ENCODE results near the gene COLEC12.

COLEC12 gene

GRCh38 chr18:422966-423365, 77.5 kb downstream of the COLEC12 start:
- H3K4me3 ChIP-seq (ENCODE audit: low read length), result no peak overlapping the region
- no peak overlapping the region for H3K27ac ChIP-seq (ENCODE audit: low read depth, low read length)
- no peak overlapping the region for H3K9ac ChIP-seq (ENCODE audit: low read length)

GRCh38 chr18:421247-422155, 79.0 kb downstream of the COLEC12 start:
- no peak overlapping the region for H3K9ac ChIP-seq (ENCODE audit: low read length)
- no peaks in the 10 kb centered on the region for H3K27me3 ChIP-seq (ENCODE audit: control insufficient read depth, insufficient read depth, low read length)
- H3K4me3 ChIP-seq (ENCODE audit: low read length), result no peak overlapping the region
- no peaks in the 10 kb centered on the region for H3K4me1 ChIP-seq (ENCODE audit: control insufficient read depth, insufficient read depth, low read length)
- no peaks in the 10 kb centered on the region for H3K36me3 ChIP-seq (ENCODE audit: control insufficient read depth, insufficient read depth, low read length)
- H3K27ac ChIP-seq (ENCODE audit: low read depth, low read length), result no peak overlapping the region

More at GRCh38 chr18:422966-423365, 77.5 kb downstream of the COLEC12 start:
- Histone ChIP-seq H3K4me1 (ENCODE audit: control insufficient read depth, insufficient read depth, low read length) (peaks cover 3% of the 10 kb centered on the region), H3K36me3 (ENCODE audit: control insufficient read depth, insufficient read depth, low read length) (no peaks in the 10 kb centered on the region), H3K27me3 (ENCODE audit: control insufficient read depth, insufficient read depth, low read length) (no peaks in the 10 kb centered on the region)

DNA sequence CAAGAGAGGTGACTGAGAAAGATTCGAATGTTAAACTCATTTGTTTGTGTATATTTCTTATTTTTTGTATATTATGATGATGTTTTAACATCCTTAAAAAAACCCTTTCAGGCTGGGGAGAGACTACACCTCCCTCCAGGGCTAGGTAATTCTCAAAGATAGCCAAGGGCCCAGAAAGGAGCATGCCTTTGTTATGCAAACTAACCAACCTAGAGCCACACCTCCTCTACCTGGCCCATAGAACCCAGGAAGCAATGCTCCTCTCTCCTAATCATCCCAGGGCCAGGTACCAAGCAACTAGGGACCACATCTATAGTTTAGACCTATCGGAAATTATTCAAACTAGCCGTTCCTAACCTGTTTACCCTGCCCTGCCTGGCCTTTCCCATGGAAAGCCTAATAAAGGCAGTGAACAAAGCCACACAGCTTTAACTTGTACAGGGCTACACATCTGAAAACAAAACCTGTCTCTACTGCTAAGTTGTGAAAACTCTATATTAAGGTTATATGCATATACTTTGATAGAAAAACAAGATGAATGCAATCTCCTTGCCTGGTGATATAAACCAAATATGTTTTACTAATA, 79.7 kb downstream of the COLEC12 start:
- no peaks in the 10 kb centered on the region for H3K4me1 ChIP-seq (ENCODE audit: control insufficient read depth, insufficient read depth, low read length)
- no peaks in the 10 kb centered on the region for H3K27me3 ChIP-seq (ENCODE audit: control insufficient read depth, insufficient read depth, low read length)
- no peak overlapping the region for H3K27ac ChIP-seq (ENCODE audit: low read depth, low read length)
- H3K36me3 ChIP-seq (ENCODE audit: control insufficient read depth, insufficient read depth, low read length), result no peaks in the 10 kb centered on the region
- no peak overlapping the region for H3K9ac ChIP-seq (ENCODE audit: low read length)
- no peak overlapping the region for H3K4me3 ChIP-seq (ENCODE audit: low read length)

DNA sequence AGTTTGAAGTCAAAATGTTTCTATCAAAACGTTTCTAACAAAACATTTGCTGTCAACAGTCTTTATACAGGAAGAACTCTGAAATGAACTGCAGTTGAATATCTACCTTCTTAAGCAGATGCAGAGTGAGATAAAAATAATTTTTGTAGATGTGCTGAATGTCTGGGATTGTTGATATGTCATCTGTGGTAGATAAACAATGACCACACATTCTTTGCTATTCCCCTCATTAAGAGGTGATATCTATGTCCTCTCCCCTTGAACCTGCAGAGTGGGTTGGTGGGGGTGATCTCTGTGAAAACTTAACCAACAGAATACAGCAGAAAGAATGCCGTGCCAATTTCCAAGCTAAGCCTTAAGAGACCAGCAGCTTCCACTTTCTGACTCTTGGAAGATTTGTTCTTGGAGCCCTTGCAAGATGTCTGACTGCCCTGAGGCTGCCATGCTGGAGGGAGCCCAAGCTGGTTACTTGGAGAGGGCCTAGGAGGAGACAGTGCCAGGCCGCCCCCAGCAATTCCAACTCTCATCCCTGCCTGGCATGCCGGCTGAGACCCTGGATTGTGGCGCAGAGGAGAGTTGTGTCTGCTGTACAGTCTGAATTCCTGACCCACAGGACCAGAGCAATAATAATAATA, 80.8 kb downstream of the COLEC12 start:
- no peaks in the 10 kb centered on the region for H3K27me3 ChIP-seq (ENCODE audit: control insufficient read depth, insufficient read depth, low read length)
- H3K27ac ChIP-seq (ENCODE audit: low read depth, low read length), result no peak overlapping the region
- H3K9ac ChIP-seq (ENCODE audit: low read length), result no peak overlapping the region
- H3K4me1 ChIP-seq (ENCODE audit: control insufficient read depth, insufficient read depth, low read length), result peaks cover 2% of the 10 kb centered on the region
- H3K4me3 ChIP-seq (ENCODE audit: low read length), result no peak overlapping the region
- H3K36me3 ChIP-seq (ENCODE audit: control insufficient read depth, insufficient read depth, low read length), result no peaks in the 10 kb centered on the region

DNA sequence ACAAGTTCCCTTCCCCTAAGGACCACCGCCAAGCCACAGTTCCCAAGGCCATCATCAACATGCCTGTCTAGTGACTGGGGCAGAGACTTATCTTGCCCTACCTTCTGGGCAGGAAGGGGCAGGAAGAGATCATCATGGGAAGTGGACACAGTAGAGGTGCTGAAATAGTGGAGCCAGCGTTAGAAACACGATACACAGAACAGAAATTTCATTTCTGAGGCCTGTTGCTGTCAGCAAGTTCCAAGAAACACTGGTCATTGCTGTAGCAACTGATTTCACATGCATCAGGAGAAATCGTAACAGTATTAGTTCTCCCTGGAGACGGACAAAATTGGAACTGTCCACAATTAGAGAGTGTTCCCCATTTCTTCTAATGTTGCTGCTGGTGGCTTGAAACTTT, 83.0 kb downstream of the COLEC12 start:
- H3K4me3 ChIP-seq (ENCODE audit: low read length), result no peak overlapping the region
- H3K9ac ChIP-seq (ENCODE audit: low read length), result no peak overlapping the region
- H3K36me3 ChIP-seq (ENCODE audit: control insufficient read depth, insufficient read depth, low read length), result no peaks in the 10 kb centered on the region
- peaks cover 2% of the 10 kb centered on the region for H3K4me1 ChIP-seq (ENCODE audit: control insufficient read depth, insufficient read depth, low read length)
- no peak overlapping the region for H3K27ac ChIP-seq (ENCODE audit: low read depth, low read length)
- H3K27me3 ChIP-seq (ENCODE audit: control insufficient read depth, insufficient read depth, low read length), result no peaks in the 10 kb centered on the region

- no peak overlapping the region for H3K9ac ChIP-seq (ENCODE audit: low read length)
- no peaks in the 10 kb centered on the region for H3K36me3 ChIP-seq (ENCODE audit: control insufficient read depth, insufficient read depth, low read length)
- no peak overlapping the region for H3K4me3 ChIP-seq (ENCODE audit: low read length)
- H3K27ac ChIP-seq (ENCODE audit: low read depth, low read length), result no peak overlapping the region
- no peaks in the 10 kb centered on the region for H3K27me3 ChIP-seq (ENCODE audit: control insufficient read depth, insufficient read depth, low read length)
- peaks cover 2% of the 10 kb centered on the region for H3K4me1 ChIP-seq (ENCODE audit: control insufficient read depth, insufficient read depth, low read length)
Observed at GRCh38 chr18:416930-417329, 83.6 kb downstream of the COLEC12 start.

DNA sequence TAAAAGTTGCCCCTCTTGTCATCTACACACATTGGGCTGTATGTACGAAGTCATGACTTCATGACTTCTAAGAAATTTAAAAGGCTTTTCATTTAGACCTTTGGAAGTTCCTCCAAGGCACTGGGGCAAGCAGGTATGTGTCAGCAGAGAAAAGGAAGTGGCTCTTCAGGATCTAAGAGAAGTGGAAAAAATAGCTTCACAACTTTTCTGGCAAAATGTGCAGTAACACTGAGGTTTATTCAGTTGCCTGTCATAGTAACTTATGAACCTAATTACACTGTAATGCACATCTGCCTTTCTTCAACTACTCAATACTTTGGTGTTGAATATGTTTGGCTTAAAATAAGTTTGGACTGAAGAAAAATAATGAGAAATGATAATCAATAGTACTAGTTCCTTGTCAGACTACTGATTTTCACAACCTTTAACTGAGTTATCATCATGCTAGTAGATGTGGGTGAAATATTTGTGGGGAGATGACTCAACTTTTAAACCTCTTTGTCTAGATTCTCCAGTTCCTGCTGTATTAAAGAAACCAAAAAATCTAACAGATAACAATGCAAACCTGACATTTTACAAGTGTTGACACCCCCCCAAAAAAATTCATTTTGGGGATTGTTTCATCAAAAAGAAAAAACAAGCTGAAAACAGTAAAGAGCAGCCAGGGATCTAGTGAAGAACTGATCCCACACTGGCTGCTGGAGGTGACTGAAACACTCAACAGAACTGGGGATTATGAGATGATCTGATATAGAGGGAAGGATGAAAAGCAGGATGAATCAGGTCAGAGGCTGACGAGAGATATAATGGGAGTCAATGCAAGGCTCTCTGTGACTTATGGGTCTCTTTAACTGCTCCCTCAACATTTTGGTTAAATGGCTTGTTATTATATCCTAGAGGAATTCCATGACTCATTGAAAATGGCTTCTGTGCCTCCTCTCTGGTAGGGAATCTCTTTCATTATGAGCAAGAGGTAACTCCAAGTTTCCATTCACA, 84.6 kb downstream of the COLEC12 start:
- no peaks in the 10 kb centered on the region for H3K36me3 ChIP-seq (ENCODE audit: control insufficient read depth, insufficient read depth, low read length)
- peaks cover 2% of the 10 kb centered on the region for H3K4me1 ChIP-seq (ENCODE audit: control insufficient read depth, insufficient read depth, low read length)
- no peak overlapping the region for H3K4me3 ChIP-seq (ENCODE audit: low read length)
- no peaks in the 10 kb centered on the region for H3K27me3 ChIP-seq (ENCODE audit: control insufficient read depth, insufficient read depth, low read length)
- no peak overlapping the region for H3K9ac ChIP-seq (ENCODE audit: low read length)
- no peak overlapping the region for H3K27ac ChIP-seq (ENCODE audit: low read depth, low read length)

DNA sequence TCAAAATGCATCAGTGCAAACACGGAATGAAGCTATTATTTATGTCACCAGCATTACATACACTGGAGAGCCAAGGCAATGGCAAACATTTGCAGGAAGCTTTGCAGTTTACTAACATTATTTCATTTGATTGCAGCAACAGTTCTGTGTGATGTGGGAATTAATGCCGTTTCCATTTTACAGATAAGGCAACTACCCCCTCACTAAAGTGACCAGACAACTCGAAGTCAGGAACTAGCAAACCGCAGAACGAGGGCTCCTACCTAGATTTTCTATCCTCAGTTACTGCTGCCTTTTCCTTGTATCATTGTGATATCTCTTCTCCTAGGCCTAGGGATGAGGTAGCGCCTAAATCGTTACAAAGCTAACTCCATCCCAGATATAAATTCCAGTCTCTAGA, 85.5 kb downstream of the COLEC12 start:
- Histone ChIP-seq H3K4me1 (ENCODE audit: control insufficient read depth, insufficient read depth, low read length) (peaks cover 2% of the 10 kb centered on the region), H3K4me3 (ENCODE audit: low read length) (no peak overlapping the region), H3K27ac (ENCODE audit: low read depth, low read length) (no peak overlapping the region), H3K36me3 (ENCODE audit: control insufficient read depth, insufficient read depth, low read length) (no peaks in the 10 kb centered on the region), H3K9ac (ENCODE audit: low read length) (no peak overlapping the region), H3K27me3 (ENCODE audit: control insufficient read depth, insufficient read depth, low read length) (no peaks in the 10 kb centered on the region)

DNA sequence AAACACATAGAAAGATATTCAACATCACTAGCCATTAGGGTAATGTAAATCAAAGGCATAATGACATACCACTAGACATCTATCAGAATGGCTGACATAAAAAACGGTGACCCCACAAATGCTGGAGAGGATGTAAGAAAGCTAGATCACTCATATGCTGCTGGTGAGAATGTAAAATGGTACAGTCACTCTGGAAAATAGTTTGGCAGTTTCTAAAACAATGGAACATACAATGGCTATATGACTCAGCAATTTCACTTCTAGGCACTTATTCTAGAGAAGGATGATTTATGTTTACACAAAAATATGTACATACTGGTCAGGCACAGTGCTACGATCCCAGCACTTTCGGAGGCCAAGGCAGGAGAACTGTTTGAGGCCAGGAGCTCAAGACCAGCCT, 87.3 kb downstream of the COLEC12 start:
- no peak overlapping the region for H3K27ac ChIP-seq (ENCODE audit: low read depth, low read length)
- no peaks in the 10 kb centered on the region for H3K36me3 ChIP-seq (ENCODE audit: control insufficient read depth, insufficient read depth, low read length)
- H3K4me1 ChIP-seq (ENCODE audit: control insufficient read depth, insufficient read depth, low read length), result peaks cover 2% of the 10 kb centered on the region
- H3K9ac ChIP-seq (ENCODE audit: low read length), result no peak overlapping the region
- no peaks in the 10 kb centered on the region for H3K27me3 ChIP-seq (ENCODE audit: control insufficient read depth, insufficient read depth, low read length)
- no peak overlapping the region for H3K4me3 ChIP-seq (ENCODE audit: low read length)

DNA sequence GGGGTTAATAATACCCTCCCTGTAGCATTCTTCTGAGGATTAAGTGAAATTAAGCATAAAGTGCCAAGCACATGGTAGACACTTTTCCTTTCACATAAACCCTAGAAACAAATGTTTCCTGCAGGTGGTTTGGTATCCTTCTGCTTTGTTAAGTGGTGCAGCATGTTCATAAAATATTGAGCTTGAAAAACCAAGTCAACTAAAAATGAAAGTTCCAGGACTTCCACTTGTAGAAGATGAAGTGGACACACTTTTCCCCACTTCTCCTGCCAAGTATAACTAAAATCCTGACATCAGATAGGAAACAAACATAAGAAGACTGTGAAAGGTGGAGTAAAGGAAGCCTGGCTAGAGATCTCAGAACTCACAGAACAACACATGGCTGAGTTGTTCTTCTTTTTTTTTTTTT, 90.5 kb downstream of the COLEC12 start:
- Histone ChIP-seq H3K4me3 (ENCODE audit: low read length) (no peak overlapping the region), H3K27me3 (ENCODE audit: control insufficient read depth, insufficient read depth, low read length) (no peaks in the 10 kb centered on the region), H3K9ac (ENCODE audit: low read length) (no peak overlapping the region), H3K27ac (ENCODE audit: low read depth, low read length) (no peak overlapping the region), H3K4me1 (ENCODE audit: control insufficient read depth, insufficient read depth, low read length) (no peaks in the 10 kb centered on the region), H3K36me3 (ENCODE audit: control insufficient read depth, insufficient read depth, low read length) (no peaks in the 10 kb centered on the region)

DNA sequence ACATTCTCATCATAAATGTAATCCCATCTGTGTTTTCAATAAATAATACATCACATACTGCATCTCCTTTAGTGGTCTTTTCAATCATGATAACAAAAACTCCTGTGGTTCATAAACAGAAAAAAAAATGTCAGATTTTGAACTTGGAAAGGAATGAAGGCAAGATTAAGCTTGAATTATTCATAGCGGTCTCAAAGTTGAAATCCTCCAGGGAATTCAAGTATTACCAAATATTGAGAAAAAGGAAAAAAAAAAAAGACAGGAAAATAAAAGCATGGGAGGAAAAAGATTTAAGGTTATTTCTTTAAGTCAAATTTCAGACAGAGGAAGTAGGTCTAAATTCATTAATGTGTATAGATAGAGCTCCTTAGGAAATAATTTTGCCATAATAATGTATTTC, 92.1 kb downstream of the COLEC12 start:
- H3K4me3 ChIP-seq (ENCODE audit: low read length), result no peak overlapping the region
- no peaks in the 10 kb centered on the region for H3K36me3 ChIP-seq (ENCODE audit: control insufficient read depth, insufficient read depth, low read length)
- no peaks in the 10 kb centered on the region for H3K4me1 ChIP-seq (ENCODE audit: control insufficient read depth, insufficient read depth, low read length)
- no peak overlapping the region for H3K9ac ChIP-seq (ENCODE audit: low read length)
- H3K27me3 ChIP-seq (ENCODE audit: control insufficient read depth, insufficient read depth, low read length), result no peaks in the 10 kb centered on the region
- no peak overlapping the region for H3K27ac ChIP-seq (ENCODE audit: low read depth, low read length)

All from rectal smooth muscle tissue (tissue), 1 donor.